Endothelial cell of umbilical vein (primary cell): ENCODE results near the gene VEZT.

Source experiments
- EZH2 ChIP-seq: IDR thresholded peaks from 2 replicates; pipeline ENCODE4 v1.6.1; 2012; ENCODE audit warnings: borderline replicate concordance, low read depth, mild to moderate bottlenecking, moderate library complexity, low read length, inconsistent platforms; ENCODE audit not compliant: severe bottlenecking
- MYC ChIP-seq: IDR thresholded peaks from one replicate; pipeline ENCODE4 v1.6.1; 2011; ENCODE audit warnings: mild to moderate bottlenecking, low read depth, low read length
- POLR2A ChIP-seq: IDR thresholded peaks from 2 replicates; pipeline ENCODE4 v1.6.1; 2012; ENCODE audit warnings: low read depth, mild to moderate bottlenecking, control low read depth, low read length
- POLR2AphosphoS5 ChIP-seq: IDR thresholded peaks from 2 replicates; pipeline ENCODE4 v1.6.1; 2012; ENCODE audit warnings: low read depth, mild to moderate bottlenecking, control low read depth, low read length, moderate library complexity; ENCODE audit not compliant: insufficient read depth
- TF ChIP-seq, protein P1 (sequence below), 2 donors: IDR thresholded peaks; 1 replicate in 1 of 2; 2 replicates in 1 of 2; pipeline ENCODE4 v1.5.1; 2011; ENCODE audit warnings: low read length in 2 of 2, mild to moderate bottlenecking in 2 of 2, moderate library complexity in 2 of 2, control low read depth in 1 of 2, inconsistent platforms in 1 of 2, low read depth in 1 of 2; ENCODE audit not compliant: insufficient read depth in 1 of 2; ENCODE audit errors: extremely low read depth in 1 of 2

DNA sequence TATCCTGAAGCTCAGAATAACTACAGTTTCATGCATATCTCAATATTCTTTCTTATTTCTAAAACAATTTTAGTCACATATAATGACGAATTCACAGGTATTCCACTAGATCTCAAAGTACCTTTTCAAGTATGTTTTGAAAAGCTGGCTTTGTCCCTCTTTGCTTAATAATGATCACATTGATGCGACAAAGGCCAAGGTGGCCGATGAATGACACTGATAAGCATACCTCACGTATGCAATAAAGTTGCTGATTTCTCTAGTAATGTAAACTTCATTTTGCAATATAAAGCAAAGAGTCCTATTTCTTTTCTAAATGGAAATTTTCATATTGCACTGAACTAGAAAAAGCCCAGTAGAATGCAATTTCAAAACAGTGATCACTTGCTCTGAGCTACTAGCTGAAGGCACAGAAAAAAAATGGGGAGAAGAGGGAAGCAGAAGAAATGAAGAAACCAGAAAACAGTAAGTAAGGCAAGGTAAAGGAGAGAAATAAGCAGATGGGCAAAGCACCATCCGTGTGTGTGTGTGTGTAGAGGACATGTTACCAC, 29.7 kb upstream of the VEZT start:
- TF ChIP-seq, protein P1, sequence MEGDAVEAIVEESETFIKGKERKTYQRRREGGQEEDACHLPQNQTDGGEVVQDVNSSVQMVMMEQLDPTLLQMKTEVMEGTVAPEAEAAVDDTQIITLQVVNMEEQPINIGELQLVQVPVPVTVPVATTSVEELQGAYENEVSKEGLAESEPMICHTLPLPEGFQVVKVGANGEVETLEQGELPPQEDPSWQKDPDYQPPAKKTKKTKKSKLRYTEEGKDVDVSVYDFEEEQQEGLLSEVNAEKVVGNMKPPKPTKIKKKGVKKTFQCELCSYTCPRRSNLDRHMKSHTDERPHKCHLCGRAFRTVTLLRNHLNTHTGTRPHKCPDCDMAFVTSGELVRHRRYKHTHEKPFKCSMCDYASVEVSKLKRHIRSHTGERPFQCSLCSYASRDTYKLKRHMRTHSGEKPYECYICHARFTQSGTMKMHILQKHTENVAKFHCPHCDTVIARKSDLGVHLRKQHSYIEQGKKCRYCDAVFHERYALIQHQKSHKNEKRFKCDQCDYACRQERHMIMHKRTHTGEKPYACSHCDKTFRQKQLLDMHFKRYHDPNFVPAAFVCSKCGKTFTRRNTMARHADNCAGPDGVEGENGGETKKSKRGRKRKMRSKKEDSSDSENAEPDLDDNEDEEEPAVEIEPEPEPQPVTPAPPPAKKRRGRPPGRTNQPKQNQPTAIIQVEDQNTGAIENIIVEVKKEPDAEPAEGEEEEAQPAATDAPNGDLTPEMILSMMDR (IDR thresholded peaks at IDR 0.05; ENCODE audit: extremely low read depth in 1 of 2, insufficient read depth in 1 of 2, low read depth in 1 of 2, low read length in 2 of 2), result no peak
- TF ChIP-seq EZH2, result no peak
- TF ChIP-seq POLR2A, result no peak
- no peak for TF ChIP-seq MYC
- TF ChIP-seq POLR2AphosphoS5, result no peak
